A549 (cell line): Measurements from ENCODE around the gene CERS6.

ENCODE experiments used
- POLR2A ChIP-seq: IDR thresholded peaks from 2 replicates; pipeline ENCODE4 v1.6.1; 2012; ENCODE audit warnings: mild to moderate bottlenecking, low read length
- SMC3 ChIP-seq: fragments of >200 bp; sonication (Bioruptor Twin); formaldehyde crosslinking; IDR thresholded peaks from 3 replicates; pipeline ENCODE4 v1.6.1; 2018; ENCODE audit warnings: inconsistent platforms
- ZC3H11A ChIP-seq: fragments of 450-650 bp; IDR thresholded peaks from 2 replicates; pipeline ENCODE4 v1.6.1; 2014; ENCODE audit warnings: antibody characterized with exemption, mild to moderate bottlenecking

- TF ChIP-seq ZC3H11A (no peak), POLR2A (no peak), SMC3 (no peak)
These were observed 21.9 kb upstream of the CERS6 start for GRCh38 chr2:168434146-168434545.
